Upper lobe of right lung (tissue), 1 donor: ENCODE measurements around the gene HYKK. TPM values are rescaled to one million over a fixed set of nuclear protein-coding genes. Genes with fewer than 3 reads are reported as not detected.
"Not testable (repeated sequence)": the region's sequence is repeated elsewhere in the genome, so short reads cannot be mapped to it uniquely, and the experiment has no call there.

ENCODE experiments used
- ATAC-seq: fragments of 200-7000 bp; cut with Tn5 transposase; one replicate; pipeline ENCODE4 v1.9.1; 2020; ENCODE audit warnings: mild to moderate bottlenecking, moderate library complexity
- DNase-seq: peaks from one replicate; pipeline ENCODE4 v3.0.0-alpha.2; 2020
- H3K27ac ChIP-seq: fragments of 200-600 bp; one replicate; pipeline ENCODE4 v1.8.0; 2022
- H3K27me3 ChIP-seq: fragments of 200-600 bp; one replicate; pipeline ENCODE4 v1.8.0; 2022; ENCODE audit warnings: mild to moderate bottlenecking
- H3K36me3 ChIP-seq: fragments of 200-600 bp; one replicate; pipeline ENCODE4 v1.8.0; 2022
- H3K4me1 ChIP-seq: fragments of 200-600 bp; one replicate; pipeline ENCODE4 v1.8.0; 2022
- H3K4me3 ChIP-seq: fragments of 200-600 bp; one replicate; pipeline ENCODE4 v1.8.0; 2022; ENCODE audit warnings: mild to moderate bottlenecking
- H3K9me3 ChIP-seq: fragments of 200-600 bp; one replicate; pipeline ENCODE4 v1.8.0; 2022
- intact Hi-C: fragments of 100-400 bp; cut with DNase I; formaldehyde crosslinking; loops from one replicate; pipeline ENCODE4 v1.11.0; 2022
- total RNA-seq: library from RNA; stranded (reverse); fragmentation: NEBNext Ultra II Directional; extraction: Animal tissue kit (Norgen Biotek cat#: 25700); gene quantifications from one replicate; pipeline ENCODE4 v1.2.1, GENCODE V29; 2021
- TF ChIP-seq, protein P1 (sequence below): fragments of 200-600 bp; IDR thresholded peaks from one replicate; pipeline ENCODE4 v1.8.0; 2022; ENCODE audit warnings: antibody characterized with exemption
- donor health status: DM: no; HTN: yes; CAD: no; lungs with severe emphysema.

The HYKK gene
- total RNA-seq, 1 donor from 2014 or later: 4.1 TPM

DNA sequence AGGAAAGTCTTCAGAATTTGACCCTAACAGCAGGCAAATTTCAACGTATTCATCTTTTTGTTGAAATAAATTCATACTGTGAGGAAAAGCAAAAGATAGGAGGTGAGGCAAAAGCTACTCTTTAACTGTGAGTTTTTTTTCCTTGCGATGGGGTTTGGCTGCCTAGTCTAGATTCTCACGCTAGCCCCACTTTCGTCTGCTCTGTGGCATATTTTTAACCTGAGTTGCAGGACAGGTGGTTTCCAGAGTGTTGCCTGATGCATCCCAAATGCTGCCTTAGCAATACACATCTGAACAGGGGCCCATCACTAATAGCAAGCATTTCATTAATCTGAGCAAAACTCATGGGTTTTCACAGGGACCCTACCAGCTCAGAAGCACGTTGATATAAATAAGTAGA, 44.5 kb downstream of the HYKK start:
- Histone ChIP-seq H3K4me3 (no peak overlapping the region), H3K27ac (no peak overlapping the region), H3K4me1 (no peaks in the 10 kb centered on the region), H3K36me3 (peaks cover 40% of the 10 kb centered on the region), H3K9me3 (no peaks in the 10 kb centered on the region), H3K27me3 (no peaks in the 10 kb centered on the region)
- intact Hi-C loops: no loop called here
- no peak for ATAC-seq
- TF ChIP-seq, protein P1, sequence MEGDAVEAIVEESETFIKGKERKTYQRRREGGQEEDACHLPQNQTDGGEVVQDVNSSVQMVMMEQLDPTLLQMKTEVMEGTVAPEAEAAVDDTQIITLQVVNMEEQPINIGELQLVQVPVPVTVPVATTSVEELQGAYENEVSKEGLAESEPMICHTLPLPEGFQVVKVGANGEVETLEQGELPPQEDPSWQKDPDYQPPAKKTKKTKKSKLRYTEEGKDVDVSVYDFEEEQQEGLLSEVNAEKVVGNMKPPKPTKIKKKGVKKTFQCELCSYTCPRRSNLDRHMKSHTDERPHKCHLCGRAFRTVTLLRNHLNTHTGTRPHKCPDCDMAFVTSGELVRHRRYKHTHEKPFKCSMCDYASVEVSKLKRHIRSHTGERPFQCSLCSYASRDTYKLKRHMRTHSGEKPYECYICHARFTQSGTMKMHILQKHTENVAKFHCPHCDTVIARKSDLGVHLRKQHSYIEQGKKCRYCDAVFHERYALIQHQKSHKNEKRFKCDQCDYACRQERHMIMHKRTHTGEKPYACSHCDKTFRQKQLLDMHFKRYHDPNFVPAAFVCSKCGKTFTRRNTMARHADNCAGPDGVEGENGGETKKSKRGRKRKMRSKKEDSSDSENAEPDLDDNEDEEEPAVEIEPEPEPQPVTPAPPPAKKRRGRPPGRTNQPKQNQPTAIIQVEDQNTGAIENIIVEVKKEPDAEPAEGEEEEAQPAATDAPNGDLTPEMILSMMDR: no peak
- DNase-seq: no peak

DNA sequence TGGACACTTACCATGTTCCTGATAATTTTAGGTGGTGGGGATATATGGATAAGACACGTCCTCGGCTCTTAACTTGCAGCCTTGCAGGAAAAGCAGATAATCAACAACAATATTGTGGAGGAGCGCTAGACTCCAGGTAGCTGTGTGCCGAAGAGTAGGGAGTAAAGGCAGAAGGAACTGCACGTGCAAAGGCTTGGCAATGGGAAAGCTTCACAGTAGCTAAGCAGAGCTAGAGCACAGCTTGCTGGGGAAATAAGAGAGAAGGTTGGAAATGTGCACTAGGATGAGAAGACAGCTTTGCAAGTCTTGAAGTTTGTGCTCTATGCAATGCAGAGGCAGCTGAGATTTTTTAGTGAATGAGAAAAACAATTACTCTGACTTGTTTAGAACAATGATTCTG, 45.2 kb downstream of the HYKK start:
- H3K4me1 ChIP-seq: no peaks in the 10 kb centered on the region
- DNase-seq (no peak), ATAC-seq (no peak)
- no peaks in the 10 kb centered on the region for H3K9me3 ChIP-seq
- H3K4me3 ChIP-seq: no peak overlapping the region
- H3K27me3 ChIP-seq: no peaks in the 10 kb centered on the region
- no peak overlapping the region for H3K27ac ChIP-seq
- intact Hi-C loops: no loop called here
- peaks cover 33% of the 10 kb centered on the region for H3K36me3 ChIP-seq
- TF ChIP-seq, protein P1: no peak

DNA sequence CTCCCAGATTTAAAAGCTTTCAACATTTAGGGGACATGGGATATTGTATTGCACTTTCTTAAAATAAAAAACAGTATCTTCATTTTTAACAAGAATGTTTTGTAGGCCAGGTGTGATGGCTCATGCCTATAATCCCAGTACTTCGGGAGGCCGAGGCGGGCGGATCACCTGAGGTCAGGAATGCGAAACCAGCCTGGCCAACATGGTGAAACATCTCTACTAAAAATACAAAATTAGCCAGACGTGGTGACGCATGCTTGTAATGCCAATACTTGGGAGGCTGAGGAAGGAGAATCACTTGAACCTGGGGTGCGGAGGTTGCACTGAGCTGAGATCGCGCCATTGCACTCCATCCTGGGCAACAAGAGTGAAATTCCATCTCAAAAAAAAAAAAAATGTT, 52.8 kb downstream of the HYKK start:
- intact Hi-C loops, DNase-seq, ATAC-seq, H3K27me3 ChIP-seq, H3K27ac ChIP-seq, H3K4me3 ChIP-seq, H3K9me3 ChIP-seq, H3K4me1 ChIP-seq, H3K36me3 ChIP-seq: not testable (repeated sequence)

DNA sequence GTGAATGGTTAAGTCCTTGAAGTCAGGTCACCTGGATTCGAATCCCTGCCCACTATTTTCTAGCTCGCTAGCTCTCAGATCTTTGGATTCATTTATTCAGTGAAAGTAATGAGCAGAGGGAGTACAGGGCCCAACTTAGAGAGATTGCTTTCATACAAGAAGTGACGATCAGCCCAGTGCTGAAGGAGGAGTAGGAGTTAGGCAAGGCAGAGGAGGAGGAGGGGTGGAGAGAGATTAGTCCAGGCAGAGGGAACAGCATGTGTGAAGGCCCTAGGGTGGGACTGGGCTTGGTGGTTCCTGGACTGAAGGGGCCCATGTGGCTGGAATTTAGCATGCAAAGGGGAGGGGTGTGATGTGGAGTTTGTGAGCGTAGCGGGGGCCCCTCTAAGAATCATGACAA, 54.1 kb downstream of the HYKK start:
- no peak overlapping the region for H3K27ac ChIP-seq
- TF ChIP-seq, protein P1: no peak
- intact Hi-C loops: no loop called here
- H3K9me3 ChIP-seq: no peaks in the 10 kb centered on the region
- peaks cover 5% of the 10 kb centered on the region for H3K4me1 ChIP-seq
- DNase-seq (no peak), ATAC-seq (no peak)
- no peaks in the 10 kb centered on the region for H3K27me3 ChIP-seq
- H3K4me3 ChIP-seq: no peak overlapping the region
- no peaks in the 10 kb centered on the region for H3K36me3 ChIP-seq

DNA sequence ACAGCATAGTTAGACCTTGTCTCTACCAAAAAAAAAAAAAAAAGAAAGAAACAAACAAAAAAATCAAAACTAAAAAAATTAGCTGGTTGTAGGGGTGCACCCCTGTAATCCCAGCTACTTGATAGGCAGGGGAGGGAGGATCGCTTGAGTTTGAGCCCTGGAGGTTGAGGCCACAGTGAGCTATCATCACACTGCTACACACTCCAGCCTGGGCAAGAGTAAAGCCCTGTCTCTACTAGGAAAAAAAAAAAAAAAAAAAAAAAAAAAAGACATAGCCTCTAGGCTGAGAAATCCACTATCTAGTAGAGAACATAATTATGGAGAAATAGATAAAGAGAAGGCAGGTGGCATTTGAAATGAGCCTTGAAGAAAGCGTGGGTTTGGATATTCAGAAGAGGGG, 55.7 kb downstream of the HYKK start:
- no peaks in the 10 kb centered on the region for H3K9me3 ChIP-seq
- intact Hi-C loops: no loop called here
- DNase-seq (no peak), ATAC-seq (no peak)
- H3K27me3 ChIP-seq: peaks cover 6% of the 10 kb centered on the region
- no peak overlapping the region for H3K4me3 ChIP-seq
- H3K36me3 ChIP-seq: no peaks in the 10 kb centered on the region
- H3K4me1 ChIP-seq: peaks cover 5% of the 10 kb centered on the region
- no peak overlapping the region for H3K27ac ChIP-seq
- TF ChIP-seq, protein P1: no peak

DNA sequence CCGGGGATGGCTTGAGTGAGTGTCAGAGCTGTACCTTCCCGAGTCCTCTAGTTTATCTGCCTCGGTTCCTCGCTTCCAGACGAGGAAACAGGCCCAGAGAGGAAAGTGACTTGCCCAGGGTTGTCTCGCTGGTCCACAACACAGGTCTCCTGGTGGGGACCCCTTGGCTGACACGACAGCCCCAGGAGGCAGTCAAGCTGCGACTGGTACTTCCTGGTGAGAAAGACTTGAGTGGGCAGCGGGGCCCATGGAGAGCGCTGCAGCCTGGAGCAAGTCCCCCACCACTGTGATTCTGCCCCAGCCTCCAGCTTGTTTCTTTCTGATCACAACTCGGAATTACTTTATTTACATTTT, 57.3 kb downstream of the HYKK start:
- peaks cover 5% of the 10 kb centered on the region for H3K4me1 ChIP-seq
- no peak overlapping the region for H3K27ac ChIP-seq
- intact Hi-C loops: no loop called here
- H3K36me3 ChIP-seq: no peaks in the 10 kb centered on the region
- H3K27me3 ChIP-seq: peaks cover 16% of the 10 kb centered on the region
- H3K4me3 ChIP-seq: no peak overlapping the region
- DNase-seq (no peak), ATAC-seq (no peak)
- no peaks in the 10 kb centered on the region for H3K9me3 ChIP-seq
- TF ChIP-seq, protein P1: no peak
